ENCODE data around the gene IKZF4. TPM values are rescaled to one million over a fixed set of nuclear protein-coding genes. Genes with fewer than 3 reads are reported as not detected.

IKZF4 gene
- total and polyA plus RNA-seq, 2 of the 8 experiments (the other 6 are each of a cell fraction or from before 2014, with no cell fraction given) = 8.0 to 13.3 TPM

DNA sequence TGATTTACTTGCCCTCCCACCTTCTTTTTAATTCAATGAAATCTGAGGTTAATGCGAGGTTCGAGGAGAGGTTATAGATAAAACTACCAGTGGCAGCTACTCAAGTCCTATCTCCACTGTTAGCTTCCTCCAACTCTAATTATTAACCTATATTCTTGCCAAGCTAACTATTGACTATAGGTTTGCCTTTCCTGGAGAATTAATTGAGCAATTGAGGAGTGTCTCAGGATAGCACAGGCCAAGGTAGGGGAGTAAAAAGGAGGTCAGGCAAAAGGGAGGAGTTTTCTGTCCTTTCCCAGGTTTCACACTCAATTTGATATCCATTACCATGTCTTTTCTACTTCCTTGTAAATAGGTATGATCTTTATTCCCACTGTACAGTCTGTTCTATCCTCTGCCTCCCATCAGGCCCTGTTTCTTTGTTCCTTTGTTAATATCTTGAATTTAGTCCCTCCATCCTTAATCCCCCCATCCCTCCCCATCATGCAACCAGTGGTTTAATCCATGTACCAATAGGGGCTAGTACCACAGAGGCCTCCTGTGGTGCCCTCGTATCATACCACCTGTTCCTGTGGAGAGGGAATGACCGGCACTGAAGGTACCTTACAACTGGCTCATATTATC is 27.5 kb upstream of the IKZF4 start:
- Histone ChIP-seq H3K4me2 (ENCODE audit: insufficient read depth in 1 of 2, low read depth in 2 of 2, low read length in 2 of 2) (no peak overlapping the region), H3K27me3 (replicated peaks in 1 of 4; ENCODE audit: control insufficient read depth in 3 of 4, extremely low read depth in 1 of 4, insufficient read depth in 3 of 4, low read length in 3 of 4) (no peaks in the 10 kb centered on the region), H3K4ac (replicated peaks; ENCODE audit: insufficient read length, low read depth, low read length) (no peak overlapping the region), H3K14ac (ENCODE audit: insufficient read length) (no peak overlapping the region), H4K91ac (replicated peaks; ENCODE audit: insufficient read length, low read length) (no peak overlapping the region), H3K4me1 (replicated peaks in 1 of 4; ENCODE audit: control insufficient read depth in 3 of 4, insufficient read depth in 4 of 4, low read length in 3 of 4) (peaks cover 0 to 4% (median 0%) of the 10 kb centered on the region in 4 experiments; a peak in 2 of 7 replicates), H2AK5ac (ENCODE audit: low read depth, low read length) (no peak overlapping the region), H3K23ac (ENCODE audit: insufficient read length) (no peak overlapping the region), H3K9ac (replicated peaks in 1 of 4; ENCODE audit: extremely low read depth in 1 of 4, low read depth in 3 of 4, low read length in 3 of 4) (no peak overlapping the region), H3K4me3 (ENCODE audit: extremely low read depth in 1 of 4, insufficient read depth in 2 of 4, low read depth in 3 of 4, low read length in 4 of 4) (no peak overlapping the region), H3K56ac (replicated peaks; ENCODE audit: insufficient read length, low read depth, low read length) (no peak overlapping the region), H2BK20ac (ENCODE audit: low read length) (no peak overlapping the region), H3K18ac (ENCODE audit: extremely low read depth, low read length) (no peak overlapping the region), H2BK12ac (ENCODE audit: low read depth, low read length) (no peak overlapping the region), H3K23me2 (ENCODE audit: low read depth, low read length) (peaks cover 8% of the 10 kb centered on the region), H3K79me1 (ENCODE audit: low read depth, low read length) (no peaks in the 10 kb centered on the region; the same call in 1 of the 2 replicates), H3K36me3 (ENCODE audit: control insufficient read depth in 2 of 4, insufficient read depth in 4 of 4, low read length in 3 of 4) (peaks cover 15 to 65% (median 47%) of the 10 kb centered on the region in 4 experiments), H4K5ac (ENCODE audit: insufficient read length, low read depth, low read length) (no peak overlapping the region), H3K79me2 (ENCODE audit: control insufficient read depth in 1 of 2, insufficient read depth in 2 of 2, low read length in 2 of 2) (no peaks in the 10 kb centered on the region), H2BK15ac (ENCODE audit: low read length) (no peak overlapping the region), H4K20me1 (replicated peaks in 1 of 2; ENCODE audit: control insufficient read depth in 1 of 2, insufficient read depth in 2 of 2, low read length in 2 of 2) (peaks cover 0 to 3% of the 10 kb centered on the region in 2 experiments), H3K9me3 (ENCODE audit: insufficient read depth in 2 of 2, low read depth in 1 of 2, low read length in 1 of 2) (no peaks in the 10 kb centered on the region), H2BK120ac (replicated peaks; ENCODE audit: low read depth, low read length) (no peak overlapping the region), H2BK5ac (ENCODE audit: low read depth, low read length) (no peak overlapping the region), H2AFZ (ENCODE audit: low read length) (no peak overlapping the region), H4K8ac (ENCODE audit: extremely low read depth, insufficient read depth, low read length) (no peak overlapping the region), H3K27ac (ENCODE audit: low read depth, low read length) (no peak overlapping the region)
- FAIRE-seq (no peak), DNase-seq (ENCODE audit: low read depth in 1 of 2, low spot score in 2 of 2) (no peak)
- ChIA-PET CTCF (ENCODE audit: partially characterized antibody) (interaction anchor here (0.6 to 13.5 kb wide), 3 partner anchors 10 to 28 kb away, joined by 4 to 256 read pairs (median 6); partner anchors contain the start of gene IKZF4), POLR2A (ENCODE audit: partially characterized antibody) (interaction anchor here (0.8 to 4.6 kb wide), 4 partner anchors 9 to 36 kb away, joined by 3 to 24 read pairs (median 3); no protein-coding TSS in a partner anchor)
- 88% methylated on average over 4 of the region's 4 CpGs; no CpG with 5 or more reads in 1 of the 2 experiments for WGBS, 2 experiments (ENCODE audit: extremely low coverage in 1 of 2, insufficient coverage in 1 of 2, insufficient read length in 1 of 2, insufficient replicate concordance in 2 of 2, low coverage in 1 of 2, low lambda C conversion rate in 2 of 2, missing lambda C conversion rate in 1 of 2)
- TF ChIP-seq CBX8 (IDR thresholded peaks at IDR 0.05; ENCODE audit: borderline replicate concordance, low read depth, low read length) = no peak
- TF ChIP-seq BRCA1 (IDR thresholded peaks at IDR 0.05; ENCODE audit: low read depth, low read length) = no peak
- TF ChIP-seq PHF8 (conservative IDR thresholded peaks at IDR 0.05; ENCODE audit: low read depth, low read length) = no peak
- no peak for TF ChIP-seq NRF1 (IDR thresholded peaks at IDR 0.05; ENCODE audit: low read depth, low read length)
- no peak for TF ChIP-seq KDM4A (IDR thresholded peaks at IDR 0.05; ENCODE audit: low read depth, low read length, severe bottlenecking)
- TF ChIP-seq RAD21 (IDR thresholded peaks at IDR 0.05 in 1 of 2, conservative IDR thresholded peaks at IDR 0.05 in 1 of 2; ENCODE audit: low read depth in 2 of 2, low read length in 2 of 2) = no peak

Data from H1 (cell line).